AG09309 (cell line): Measurements from ENCODE around the gene TPGS2.
"Not testable (repeated sequence)": the region's sequence is repeated elsewhere in the genome, so short reads cannot be mapped to it uniquely, and the experiment has no call there.

Experiments
- DNase-seq: peaks from one replicate; pipeline ENCODE4 v3.0.0-alpha.2; 2010; ENCODE audit warnings: low read depth
- H3K4me3 ChIP-seq: 2 replicates; pipeline ENCODE4 v1.5.1; 2011; ENCODE audit warnings: mild to moderate bottlenecking, low read depth, low read length, moderate library complexity; ENCODE audit not compliant: control insufficient read depth
- CTCF ChIP-seq: IDR thresholded peaks from 2 replicates; pipeline ENCODE4 v1.5.1; 2011; ENCODE audit warnings: mild to moderate bottlenecking, low read depth, low read length, inconsistent platforms; ENCODE audit not compliant: insufficient read depth, control insufficient read depth; ENCODE audit errors: missing control alignments

TPGS2 gene

GRCh38 chr18:36771245-36771644 lies 57.6 kb downstream of the TPGS2 start:
- no peak for TF ChIP-seq CTCF
- no peak overlapping the region for H3K4me3 ChIP-seq
- DNase-seq = no peak

GRCh38 chr18:36770315-36770946 lies 58.4 kb downstream of the TPGS2 start:
- no peak for TF ChIP-seq CTCF
- H3K4me3 ChIP-seq = no peak overlapping the region
- no peak for DNase-seq

- DNase-seq = no peak
- TF ChIP-seq CTCF = peak; percentile 16
- H3K4me3 ChIP-seq = no peak overlapping the region
Observed at GRCh38 chr18:36769611-36770314, 59.0 kb downstream of the TPGS2 start.

GRCh38 chr18:36769172-36769571 lies 59.6 kb downstream of the TPGS2 start:
- TF ChIP-seq CTCF = no peak
- H3K4me3 ChIP-seq = no peak overlapping the region
- DNase-seq = no peak

- no peak for DNase-seq
- no peak for TF ChIP-seq CTCF
- H3K4me3 ChIP-seq = no peak overlapping the region
Observed at GRCh38 chr18:36766836-36767235, 62.0 kb downstream of the TPGS2 start.

GRCh38 chr18:36762965-36763364 lies 65.8 kb downstream of the TPGS2 start:
- DNase-seq, H3K4me3 ChIP-seq: not testable (repeated sequence)

- DNase-seq = no peak
Observed at GRCh38 chr18:36762074-36762473, 66.7 kb downstream of the TPGS2 start.

More at GRCh38 chr18:36762074-36762473, 66.7 kb downstream of the TPGS2 start:
- H3K4me3 ChIP-seq = no peak overlapping the region
- no peak for TF ChIP-seq CTCF
